ENCODE results near the gene PKNOX2.

PKNOX2 gene

DNA sequence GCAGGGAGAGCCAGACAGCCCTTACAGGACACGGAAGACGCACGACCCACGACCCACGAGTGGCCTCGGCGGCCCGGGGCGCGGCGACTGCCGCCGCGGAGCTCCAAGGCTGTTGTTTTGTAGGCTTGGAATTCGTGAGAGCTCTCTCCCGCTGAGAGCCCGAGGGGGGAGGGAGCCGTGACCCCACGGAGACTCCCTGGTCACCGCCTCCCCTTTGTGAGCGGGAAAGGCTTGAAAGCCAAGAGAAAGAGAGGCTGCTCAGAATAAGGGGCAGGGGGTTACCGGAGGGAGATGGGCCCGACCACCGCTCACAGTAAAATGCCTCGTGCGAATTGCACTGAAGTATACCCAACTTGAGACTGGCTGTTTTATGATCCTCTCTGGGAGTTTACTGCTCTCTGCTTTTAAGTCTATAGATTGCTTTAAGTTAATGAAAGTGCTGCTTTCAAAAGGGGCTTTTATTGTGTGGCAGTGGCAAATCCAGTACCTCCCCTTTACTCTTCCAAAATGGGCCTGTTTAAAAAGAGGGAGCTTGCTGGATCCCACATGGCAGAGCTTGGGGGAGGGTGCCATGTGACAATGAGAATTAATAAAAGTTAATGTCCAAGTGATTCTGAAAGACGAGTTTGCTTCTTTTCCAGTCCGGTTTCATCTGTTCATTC lies 2.9 kb downstream of the PKNOX2 start:
- Histone ChIP-seq H3K9ac (ENCODE audit: low read depth, low read length) (peak overlapping the region; percentile 89), H3K4me2 (ENCODE audit: low read length) (peak overlapping the region; percentile 96), H3K4me3 (ENCODE audit: low read length) (peak overlapping the region; percentile 82), H3K27me3 (ENCODE audit: control insufficient read depth, insufficient read depth, low read length) (no peaks in the 10 kb centered on the region), H3K36me3 (ENCODE audit: insufficient read depth, low read length) (no peaks in the 10 kb centered on the region), H3K4me1 (ENCODE audit: control insufficient read depth, insufficient read depth, low read length) (peaks cover 50% of the 10 kb centered on the region), H3K9me3 (replicated peaks; ENCODE audit: low read length) (no peaks in the 10 kb centered on the region)

DNA sequence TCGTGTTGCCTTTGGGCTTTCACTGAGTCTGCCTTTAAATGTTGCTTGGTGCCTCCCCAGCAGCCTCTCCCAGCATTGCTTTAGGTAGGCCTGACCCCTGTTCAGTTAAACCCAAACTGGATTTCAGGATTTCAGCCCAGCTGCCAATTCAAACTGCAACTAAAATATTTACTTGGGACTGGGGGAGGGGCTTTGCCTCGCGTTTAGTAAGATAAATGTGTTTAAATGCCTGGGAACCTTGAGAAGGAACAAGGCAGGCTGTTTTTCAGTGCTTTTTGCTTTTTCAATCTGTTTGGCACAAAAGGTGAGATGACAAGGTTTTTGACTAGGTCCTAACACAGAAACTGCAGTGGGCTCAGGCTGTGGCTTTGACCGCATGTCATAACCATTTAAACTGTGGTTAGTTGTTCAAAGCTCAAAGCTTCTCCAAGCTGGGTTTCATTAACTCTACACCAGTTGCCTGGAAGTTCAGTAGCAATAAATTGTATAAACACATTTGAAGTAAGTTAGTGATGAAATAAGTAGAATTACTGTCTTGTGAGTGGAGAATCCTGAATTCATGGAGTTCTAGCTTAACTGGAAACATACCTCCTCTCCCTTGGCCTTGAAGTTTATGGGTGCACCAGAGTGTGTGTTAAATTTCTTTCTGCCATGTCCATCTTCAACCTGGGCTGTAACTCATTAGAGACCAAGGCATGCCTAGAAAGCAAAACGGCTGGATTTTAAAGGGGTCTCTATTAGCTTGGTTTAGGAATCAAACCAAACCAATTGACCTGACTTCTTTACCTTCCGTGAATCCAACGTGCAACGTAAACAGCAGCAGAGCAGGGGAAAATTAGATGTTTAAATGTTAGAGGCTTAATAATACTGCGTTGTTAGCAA lies 3.6 kb downstream of the PKNOX2 start:
- H3K4me2 ChIP-seq (ENCODE audit: low read length), result peak overlapping the region; percentile 96
- H3K27me3 ChIP-seq (ENCODE audit: control insufficient read depth, insufficient read depth, low read length), result no peaks in the 10 kb centered on the region
- peak overlapping the region; percentile 82 for H3K4me3 ChIP-seq (ENCODE audit: low read length)
- no peaks in the 10 kb centered on the region for H3K36me3 ChIP-seq (ENCODE audit: insufficient read depth, low read length)
- peaks cover 50% of the 10 kb centered on the region for H3K4me1 ChIP-seq (ENCODE audit: control insufficient read depth, insufficient read depth, low read length)
- peak overlapping the region; percentile 89 for H3K9ac ChIP-seq (ENCODE audit: low read depth, low read length)
- H3K9me3 ChIP-seq (replicated peaks; ENCODE audit: low read length), result no peaks in the 10 kb centered on the region

DNA sequence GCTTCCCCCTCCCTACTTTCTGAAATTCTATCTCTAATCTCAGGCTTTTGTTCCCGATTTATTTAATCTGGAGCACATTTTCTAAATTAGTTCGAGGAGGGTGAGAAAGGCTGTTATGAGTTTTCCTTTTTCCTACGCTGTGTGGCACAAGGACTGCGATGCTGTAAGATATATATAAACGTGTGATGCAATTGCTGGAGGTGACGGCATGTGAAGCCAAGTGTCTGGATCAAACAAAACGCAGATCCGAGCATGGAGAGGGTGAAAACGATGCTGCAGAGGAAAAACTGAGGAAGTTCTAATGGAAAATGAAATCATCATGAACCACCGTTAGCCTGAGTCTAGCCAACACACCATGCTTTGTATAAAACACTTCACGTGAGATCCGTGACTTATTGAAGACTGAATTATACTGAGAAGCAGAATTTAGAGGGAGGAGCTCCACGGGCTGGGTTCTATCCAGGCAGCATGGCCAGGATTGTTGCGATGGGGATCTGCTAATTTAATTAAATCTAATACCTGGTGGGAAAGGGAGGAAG lies 4.4 kb downstream of the PKNOX2 start:
- Histone ChIP-seq H3K36me3 (ENCODE audit: insufficient read depth, low read length) (no peaks in the 10 kb centered on the region), H3K9me3 (replicated peaks; ENCODE audit: low read length) (no peaks in the 10 kb centered on the region), H3K4me2 (ENCODE audit: low read length) (peak overlapping the region; percentile 96), H3K4me3 (ENCODE audit: low read length) (peak overlapping the region; percentile 11), H3K9ac (ENCODE audit: low read depth, low read length) (peak overlapping the region; percentile 89), H3K27me3 (ENCODE audit: control insufficient read depth, insufficient read depth, low read length) (no peaks in the 10 kb centered on the region), H3K4me1 (ENCODE audit: control insufficient read depth, insufficient read depth, low read length) (peaks cover 50% of the 10 kb centered on the region)

DNA sequence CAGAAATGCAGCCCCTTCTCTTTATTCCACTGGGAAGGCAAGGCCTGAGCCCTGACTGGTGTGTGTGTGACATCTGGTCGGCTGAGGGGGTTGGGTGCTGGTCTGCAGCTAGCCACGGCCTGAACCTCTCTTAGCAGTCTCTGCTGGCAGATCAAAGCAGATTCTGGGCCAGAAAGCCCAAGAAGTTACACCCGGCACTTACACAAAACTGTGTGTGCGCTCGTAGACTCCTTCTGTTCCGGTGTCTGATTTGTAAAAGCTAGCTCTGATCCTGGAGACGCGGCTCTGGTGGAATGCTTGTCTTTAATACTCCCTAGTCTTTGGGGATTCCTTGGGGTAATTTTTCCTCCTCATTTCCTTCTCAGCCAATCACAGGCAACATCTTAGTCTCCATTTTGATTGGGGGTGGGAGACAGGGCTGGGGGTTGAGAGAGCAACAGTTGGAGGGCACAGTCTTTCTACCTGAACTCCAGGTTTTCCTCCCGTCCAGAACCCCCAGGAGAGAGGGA lies 5.5 kb downstream of the PKNOX2 start:
- Histone ChIP-seq H3K36me3 (ENCODE audit: insufficient read depth, low read length) (no peaks in the 10 kb centered on the region), H3K27me3 (ENCODE audit: control insufficient read depth, insufficient read depth, low read length) (no peaks in the 10 kb centered on the region), H3K9me3 (replicated peaks; ENCODE audit: low read length) (no peaks in the 10 kb centered on the region), H3K9ac (ENCODE audit: low read depth, low read length) (peak overlapping the region; percentile 89), H3K4me3 (ENCODE audit: low read length) (peak overlapping the region; percentile 48), H3K4me2 (ENCODE audit: low read length) (peak overlapping the region; percentile 96), H3K4me1 (ENCODE audit: control insufficient read depth, insufficient read depth, low read length) (peaks cover 50% of the 10 kb centered on the region)

DNA sequence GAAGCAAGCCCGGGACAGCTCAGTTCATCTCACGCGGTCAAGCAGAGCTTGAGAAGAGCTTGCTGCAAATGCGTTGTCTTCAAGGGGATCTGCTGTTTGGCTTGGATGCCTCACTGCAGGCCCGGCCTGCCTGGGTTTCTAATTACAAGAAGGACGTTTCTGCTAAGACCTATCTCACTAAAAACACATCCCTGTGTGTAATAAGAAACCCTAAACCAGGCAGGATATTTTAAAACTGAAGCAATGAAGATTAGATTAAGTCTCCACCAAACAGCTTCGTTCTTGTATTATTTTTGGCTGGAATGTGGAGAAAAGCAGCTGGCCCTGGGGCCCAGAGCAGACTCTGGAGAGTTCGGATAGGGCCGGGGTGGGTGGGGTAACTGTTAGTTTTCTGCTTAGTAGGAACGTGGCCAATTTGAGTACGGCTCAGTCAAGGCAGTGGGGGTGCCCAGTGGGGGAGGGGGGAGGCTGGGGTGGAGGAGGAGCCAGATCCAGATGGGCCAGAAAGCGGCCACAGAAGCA lies 6.0 kb downstream of the PKNOX2 start:
- no peaks in the 10 kb centered on the region for H3K9me3 ChIP-seq (replicated peaks; ENCODE audit: low read length)
- H3K4me1 ChIP-seq (ENCODE audit: control insufficient read depth, insufficient read depth, low read length), result peaks cover 50% of the 10 kb centered on the region
- no peaks in the 10 kb centered on the region for H3K27me3 ChIP-seq (ENCODE audit: control insufficient read depth, insufficient read depth, low read length)
- H3K9ac ChIP-seq (ENCODE audit: low read depth, low read length), result peak overlapping the region; percentile 89
- no peaks in the 10 kb centered on the region for H3K36me3 ChIP-seq (ENCODE audit: insufficient read depth, low read length)
- peak overlapping the region; percentile 96 for H3K4me2 ChIP-seq (ENCODE audit: low read length)
- peak overlapping the region; percentile 48 for H3K4me3 ChIP-seq (ENCODE audit: low read length)

DNA sequence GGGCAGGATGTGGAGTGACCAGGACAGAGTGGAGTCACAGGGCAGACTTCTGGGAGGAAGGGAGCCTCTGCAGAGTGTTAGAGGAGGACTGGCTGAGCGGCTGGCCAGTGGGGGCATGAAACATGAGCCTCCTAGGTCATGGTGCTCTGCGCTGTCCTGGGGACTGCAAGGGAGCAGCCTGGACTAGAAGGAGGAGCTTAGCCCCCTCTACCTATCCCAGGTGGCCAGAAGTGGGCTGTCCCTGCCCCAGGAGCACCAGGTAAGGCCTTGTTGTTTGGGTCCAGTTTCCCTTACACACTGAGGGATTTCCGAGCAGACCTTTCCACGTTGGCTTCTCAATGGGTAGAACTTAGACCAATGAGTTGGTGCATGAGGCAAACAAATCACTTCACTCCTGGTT lies 7.4 kb downstream of the PKNOX2 start:
- H3K4me1 ChIP-seq (ENCODE audit: control insufficient read depth, insufficient read depth, low read length), result peaks cover 53% of the 10 kb centered on the region
- no peak overlapping the region for H3K4me3 ChIP-seq (ENCODE audit: low read length)
- no peaks in the 10 kb centered on the region for H3K36me3 ChIP-seq (ENCODE audit: insufficient read depth, low read length)
- H3K9me3 ChIP-seq (replicated peaks; ENCODE audit: low read length), result no peaks in the 10 kb centered on the region
- no peaks in the 10 kb centered on the region for H3K27me3 ChIP-seq (ENCODE audit: control insufficient read depth, insufficient read depth, low read length)
- H3K9ac ChIP-seq (ENCODE audit: low read depth, low read length), result no peak overlapping the region
- no peak overlapping the region for H3K4me2 ChIP-seq (ENCODE audit: low read length)

DNA sequence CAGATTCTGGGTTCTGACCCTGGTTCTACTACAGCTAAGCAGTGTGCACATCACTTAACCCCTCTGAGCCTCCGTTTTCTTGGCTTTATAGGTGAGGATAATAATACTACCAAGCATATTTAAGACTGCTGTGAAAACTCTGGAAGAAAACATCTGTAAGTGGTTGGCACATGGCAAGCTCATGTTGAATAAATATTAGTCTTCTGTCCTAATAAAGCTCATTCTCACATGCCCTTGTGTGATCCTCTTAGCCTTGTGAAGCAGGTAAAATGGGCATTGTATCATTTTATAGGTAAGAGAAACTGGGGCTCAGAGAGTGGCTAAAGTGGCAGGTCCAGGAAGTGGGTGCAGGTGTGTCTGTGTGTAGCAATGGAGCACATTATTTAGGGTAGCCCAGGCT lies 8.5 kb downstream of the PKNOX2 start:
- H3K9me3 ChIP-seq (replicated peaks; ENCODE audit: low read length), result no peaks in the 10 kb centered on the region
- H3K4me3 ChIP-seq (ENCODE audit: low read length), result no peak overlapping the region
- H3K4me1 ChIP-seq (ENCODE audit: control insufficient read depth, insufficient read depth, low read length), result peaks cover 49% of the 10 kb centered on the region
- peaks cover 4% of the 10 kb centered on the region for H3K27me3 ChIP-seq (ENCODE audit: control insufficient read depth, insufficient read depth, low read length)
- H3K9ac ChIP-seq (ENCODE audit: low read depth, low read length), result no peak overlapping the region
- no peak overlapping the region for H3K4me2 ChIP-seq (ENCODE audit: low read length)
- no peaks in the 10 kb centered on the region for H3K36me3 ChIP-seq (ENCODE audit: insufficient read depth, low read length)

- Histone ChIP-seq H3K9ac (ENCODE audit: low read depth, low read length) (no peak overlapping the region), H3K4me2 (ENCODE audit: low read length) (no peak overlapping the region), H3K36me3 (ENCODE audit: insufficient read depth, low read length) (no peaks in the 10 kb centered on the region), H3K4me3 (ENCODE audit: low read length) (no peak overlapping the region), H3K9me3 (replicated peaks; ENCODE audit: low read length) (no peaks in the 10 kb centered on the region), H3K4me1 (ENCODE audit: control insufficient read depth, insufficient read depth, low read length) (peaks cover 44% of the 10 kb centered on the region), H3K27me3 (ENCODE audit: control insufficient read depth, insufficient read depth, low read length) (peaks cover 4% of the 10 kb centered on the region)
Measured at GRCh38 chr11:125173556-125173955, 9.0 kb downstream of the PKNOX2 start.

GRCh38 chr11:125174057-125174456 lies 9.5 kb downstream of the PKNOX2 start:
- Histone ChIP-seq H3K4me2 (ENCODE audit: low read length) (no peak overlapping the region), H3K9me3 (replicated peaks; ENCODE audit: low read length) (no peaks in the 10 kb centered on the region), H3K9ac (ENCODE audit: low read depth, low read length) (no peak overlapping the region), H3K36me3 (ENCODE audit: insufficient read depth, low read length) (no peaks in the 10 kb centered on the region), H3K4me3 (ENCODE audit: low read length) (no peak overlapping the region), H3K27me3 (ENCODE audit: control insufficient read depth, insufficient read depth, low read length) (peaks cover 4% of the 10 kb centered on the region), H3K4me1 (ENCODE audit: control insufficient read depth, insufficient read depth, low read length) (peaks cover 40% of the 10 kb centered on the region)

- Histone ChIP-seq H3K9me3 (replicated peaks; ENCODE audit: low read length) (no peaks in the 10 kb centered on the region), H3K9ac (ENCODE audit: low read depth, low read length) (no peak overlapping the region), H3K4me1 (ENCODE audit: control insufficient read depth, insufficient read depth, low read length) (peaks cover 39% of the 10 kb centered on the region), H3K4me2 (ENCODE audit: low read length) (no peak overlapping the region), H3K36me3 (ENCODE audit: insufficient read depth, low read length) (no peaks in the 10 kb centered on the region), H3K4me3 (ENCODE audit: low read length) (no peak overlapping the region), H3K27me3 (ENCODE audit: control insufficient read depth, insufficient read depth, low read length) (peaks cover 4% of the 10 kb centered on the region)
Measured at GRCh38 chr11:125174686-125175085, 10.1 kb downstream of the PKNOX2 start.

DNA sequence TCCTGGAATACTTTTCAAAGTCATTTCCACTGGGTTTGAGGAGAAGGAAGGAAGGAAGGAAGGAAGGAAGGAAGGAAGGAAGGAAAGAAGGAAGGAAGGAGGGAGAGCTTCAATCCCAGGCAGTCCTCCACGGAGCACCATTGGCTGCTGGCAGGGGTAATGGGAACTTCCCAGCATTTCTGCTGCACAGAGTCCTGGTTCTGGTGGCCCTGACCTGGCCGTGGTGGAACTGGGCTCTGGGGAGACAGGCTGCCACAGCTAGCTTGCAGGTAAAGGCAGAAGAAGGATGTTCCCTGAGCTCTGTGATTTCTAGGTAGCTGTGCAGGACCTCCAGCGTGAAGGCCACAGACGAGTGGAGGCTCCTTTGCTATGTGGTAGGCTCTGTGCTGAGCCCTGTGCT lies 10.6 kb downstream of the PKNOX2 start:
- Histone ChIP-seq H3K27me3 (ENCODE audit: control insufficient read depth, insufficient read depth, low read length) (peaks cover 4% of the 10 kb centered on the region), H3K4me3 (ENCODE audit: low read length) (no peak overlapping the region), H3K4me2 (ENCODE audit: low read length) (no peak overlapping the region), H3K9ac (ENCODE audit: low read depth, low read length) (no peak overlapping the region), H3K36me3 (ENCODE audit: insufficient read depth, low read length) (no peaks in the 10 kb centered on the region), H3K4me1 (ENCODE audit: control insufficient read depth, insufficient read depth, low read length) (peaks cover 38% of the 10 kb centered on the region), H3K9me3 (replicated peaks; ENCODE audit: low read length) (no peaks in the 10 kb centered on the region)

Data from skeletal muscle satellite cell (primary cell).